Occipital lobe (tissue), 2 donors: ENCODE data around the gene DYSF. TPM values are rescaled to one million over a fixed set of nuclear protein-coding genes. Genes with fewer than 3 reads are reported as not detected.
A peak's percentile ranks its signal among the peaks of the same experiment; 100 is the strongest.

Source experiments
- DNase-seq: peaks from one replicate; lab custom pipeline; 2025; lab: John Stamatoyannopoulos, UW
- total RNA-seq: library from RNA; depleted of rRNA; stranded (reverse); fragments of >200 nt; gene quantifications from one replicate; pipeline ENCODE4 v1.2.3, GENCODE V29; 2014

The DYSF gene
- total RNA-seq, 1 donor from 2014 or later: 0.47 TPM

DNA sequence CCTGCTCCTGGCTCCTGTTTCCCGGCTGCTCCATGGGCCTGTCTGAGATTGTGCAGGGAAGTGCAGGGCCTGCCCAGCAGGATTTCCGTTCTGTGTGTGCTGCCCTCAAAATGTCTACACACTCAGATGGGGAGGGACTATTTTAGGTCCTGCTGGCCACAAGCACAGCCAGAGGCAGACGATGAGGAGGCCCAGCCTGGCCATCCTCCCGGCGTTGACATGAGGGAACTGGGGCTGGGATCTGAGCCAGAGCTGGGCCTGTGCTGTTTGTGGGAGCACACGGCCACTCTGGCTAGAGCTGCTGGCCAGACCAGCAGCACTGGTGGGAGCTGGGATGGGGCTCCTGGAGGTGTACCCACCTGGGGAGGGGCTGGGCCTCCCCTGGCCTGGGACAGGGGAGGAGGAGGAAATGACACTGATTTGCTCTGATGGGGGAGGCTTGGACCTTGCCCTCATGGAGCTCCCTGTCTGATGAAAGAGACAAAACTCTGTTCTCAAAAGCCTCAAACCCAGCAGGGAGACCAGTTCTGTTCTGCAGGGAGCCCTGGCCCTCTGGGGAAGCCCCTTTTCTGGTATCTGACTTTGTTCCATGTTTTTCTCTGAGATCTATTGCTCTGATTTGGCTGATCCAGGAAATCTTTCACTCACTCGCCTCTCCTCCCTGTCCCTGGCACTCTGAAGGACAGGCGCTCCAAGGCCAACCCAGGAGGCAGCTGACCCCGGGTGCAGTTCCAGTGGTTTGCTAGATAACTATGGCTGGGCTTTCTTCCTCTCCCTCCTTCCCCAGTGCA is 161.8 kb downstream of the DYSF start:
- peak; percentile 34 for DNase-seq

DNA sequence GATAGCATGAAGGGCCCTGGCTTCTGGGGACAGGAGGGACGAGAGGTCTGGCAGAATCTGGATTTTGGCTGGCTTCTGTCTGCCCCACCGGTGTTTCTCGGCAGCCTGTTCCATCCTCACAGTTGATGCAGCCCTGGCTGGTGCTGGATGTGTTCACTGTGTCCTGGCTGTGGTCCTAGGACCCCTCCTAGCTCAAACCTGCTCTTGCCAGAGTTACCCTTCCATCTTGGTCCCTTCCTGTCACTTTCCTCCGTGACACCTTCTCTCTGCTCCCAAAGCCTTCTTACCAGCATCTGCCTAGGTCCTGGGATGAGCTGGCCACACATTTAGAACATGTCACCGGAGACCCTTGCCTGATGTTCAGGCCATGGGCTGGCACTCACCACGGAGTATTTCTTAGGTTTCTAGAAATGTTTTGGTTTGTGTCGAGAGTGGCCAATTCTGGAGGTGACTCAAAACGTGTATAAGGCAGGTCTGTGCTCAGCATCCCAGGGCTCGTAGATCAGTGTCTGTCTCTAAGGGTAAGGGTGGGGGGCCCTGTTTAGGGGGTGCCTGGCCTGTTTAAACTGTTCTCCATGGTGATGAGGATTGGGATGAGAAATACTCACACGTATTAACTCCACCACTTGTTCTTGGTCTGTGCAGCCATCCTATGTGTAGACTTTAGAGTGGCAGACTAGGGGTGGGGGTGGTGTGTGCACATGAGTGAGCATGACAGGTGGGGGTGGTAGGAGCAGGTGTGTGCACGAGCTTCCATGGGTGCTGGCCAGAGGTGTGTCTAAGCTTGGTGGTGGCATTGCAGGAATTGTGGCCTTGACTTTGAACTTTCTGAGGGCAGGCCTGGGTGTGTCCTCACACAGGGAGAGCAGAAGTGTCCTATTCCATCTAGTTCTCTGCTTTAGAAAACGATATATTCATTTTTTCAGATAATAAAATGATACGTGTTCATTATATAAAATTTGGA is 162.7 kb downstream of the DYSF start:
- no peak for DNase-seq

DNA sequence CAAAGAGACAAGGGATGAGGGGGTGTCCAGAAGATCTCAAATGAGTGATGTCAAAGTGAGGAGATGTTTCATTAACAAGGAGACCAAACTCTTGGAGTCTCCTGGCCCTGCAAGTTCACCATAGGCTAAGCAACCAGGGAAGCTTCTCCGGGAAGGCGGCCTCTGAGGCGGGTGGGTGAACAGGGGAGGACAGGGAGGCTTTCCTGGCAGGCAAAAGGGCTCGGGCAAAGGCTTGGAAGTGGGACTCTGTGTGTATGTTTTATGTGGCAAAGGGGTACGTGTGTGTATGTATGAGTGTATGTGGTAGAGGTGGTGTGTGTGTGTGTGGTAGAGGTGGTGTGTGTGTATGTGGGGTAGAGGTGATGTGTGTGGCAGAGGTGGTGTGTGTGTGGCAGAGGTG is 163.9 kb downstream of the DYSF start:
- no peak for DNase-seq

DNA sequence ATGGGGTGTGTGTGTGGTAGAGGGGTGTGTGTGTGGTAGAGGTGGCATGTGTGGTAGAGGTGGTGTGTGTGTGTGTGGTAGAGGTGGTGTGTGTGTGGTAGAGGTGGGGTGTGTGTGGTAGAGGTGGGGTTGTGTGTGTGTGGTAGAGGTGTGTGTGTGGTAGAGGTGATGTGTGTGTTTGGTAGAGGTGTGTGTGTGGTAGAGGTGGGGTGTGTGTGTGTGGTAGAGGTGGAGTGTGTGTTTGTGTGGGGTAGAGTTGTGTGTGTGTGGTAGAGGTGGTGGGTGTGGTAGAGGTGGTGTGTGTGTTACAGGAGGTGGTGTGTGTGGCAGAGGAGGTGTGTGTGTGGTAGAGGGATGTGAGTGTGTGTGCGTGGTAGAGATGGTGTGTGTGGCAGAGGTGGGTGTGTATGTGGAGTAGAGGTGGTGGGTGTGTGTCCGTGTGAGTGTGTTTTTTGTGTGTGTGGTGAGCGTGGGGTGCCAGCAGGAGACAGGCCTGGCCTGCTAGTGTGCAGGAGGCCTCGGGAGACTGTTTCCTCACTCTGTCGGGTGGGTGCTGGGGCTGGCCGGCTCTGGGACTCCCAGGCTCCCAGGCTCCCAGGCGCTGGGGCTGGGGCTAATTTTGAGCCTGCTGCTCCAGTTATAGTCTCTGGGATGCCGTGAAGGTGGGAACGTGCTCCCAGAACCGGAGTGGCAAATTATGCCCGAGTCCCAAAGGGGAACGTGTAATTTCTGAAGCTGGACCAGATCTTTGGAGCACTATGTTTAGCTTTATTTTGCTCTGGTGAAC is 165.2 kb downstream of the DYSF start:
- DNase-seq: no peak

DNA sequence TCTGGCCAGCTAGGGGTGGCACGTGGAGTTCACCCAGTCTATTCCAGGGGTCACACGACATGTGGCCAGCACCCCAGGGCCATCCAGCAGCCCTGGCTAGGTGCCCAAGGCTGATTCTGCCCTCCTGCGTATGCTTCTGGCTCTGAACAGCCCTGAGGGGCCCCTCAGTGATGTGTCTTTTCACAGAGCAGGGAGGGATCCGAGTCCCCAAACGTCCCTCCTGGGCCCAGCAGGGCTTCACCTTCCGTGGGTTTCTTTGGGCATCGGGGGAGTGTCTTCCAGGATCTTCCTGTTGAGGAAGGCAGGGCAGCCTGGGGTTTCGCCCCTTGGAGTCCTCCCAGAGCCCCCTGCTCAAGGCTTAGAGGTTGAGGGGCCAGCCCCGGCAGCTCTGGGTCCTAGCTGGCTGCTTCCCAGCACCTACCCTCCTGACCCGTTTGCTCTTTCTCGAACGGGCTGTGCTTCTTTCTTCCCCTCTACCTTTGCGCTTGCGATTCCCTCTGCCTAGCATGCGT is 165.9 kb downstream of the DYSF start:
- DNase-seq: no peak

DNA sequence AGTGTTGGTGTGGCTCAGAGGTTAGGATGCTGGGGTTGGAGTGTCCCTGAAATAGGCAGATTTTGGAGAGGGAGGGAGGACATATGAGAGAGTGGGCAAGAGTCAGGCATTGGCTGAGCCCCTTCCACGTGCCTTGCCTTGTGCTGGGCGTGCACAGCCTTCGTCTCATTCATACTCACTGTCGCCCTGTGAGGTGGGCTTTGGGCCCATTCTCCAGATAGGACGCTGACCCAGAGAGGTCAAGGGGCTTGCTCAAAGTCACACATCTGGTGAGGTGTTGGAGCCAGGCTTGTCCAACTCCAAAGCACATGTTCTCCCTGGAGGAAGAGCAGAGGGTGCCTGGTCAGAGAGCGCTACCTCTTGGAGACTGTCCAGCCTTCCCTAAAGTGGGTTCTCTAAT is 166.8 kb downstream of the DYSF start:
- DNase-seq: no peak

DNA sequence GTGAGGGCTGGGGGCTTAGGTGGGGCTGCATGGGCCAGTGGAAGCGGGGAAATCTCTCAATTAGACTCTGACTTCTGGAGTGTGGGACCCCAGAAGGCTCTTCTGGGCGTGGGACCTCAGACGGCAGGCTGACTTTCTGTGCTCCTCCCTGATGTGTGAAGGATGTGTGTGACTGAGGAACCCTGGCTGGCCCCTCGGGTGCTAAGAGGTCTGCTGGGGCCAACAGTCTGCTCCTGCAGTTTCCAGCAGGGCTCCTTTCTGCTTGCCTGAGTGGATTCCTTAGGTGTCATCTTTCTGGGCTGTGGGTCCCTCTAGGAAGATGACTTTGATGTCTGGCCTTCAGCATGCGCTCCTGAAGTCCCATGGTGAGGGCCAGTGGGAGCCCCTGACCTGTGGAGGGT is 167.5 kb downstream of the DYSF start:
- no peak for DNase-seq

DNA sequence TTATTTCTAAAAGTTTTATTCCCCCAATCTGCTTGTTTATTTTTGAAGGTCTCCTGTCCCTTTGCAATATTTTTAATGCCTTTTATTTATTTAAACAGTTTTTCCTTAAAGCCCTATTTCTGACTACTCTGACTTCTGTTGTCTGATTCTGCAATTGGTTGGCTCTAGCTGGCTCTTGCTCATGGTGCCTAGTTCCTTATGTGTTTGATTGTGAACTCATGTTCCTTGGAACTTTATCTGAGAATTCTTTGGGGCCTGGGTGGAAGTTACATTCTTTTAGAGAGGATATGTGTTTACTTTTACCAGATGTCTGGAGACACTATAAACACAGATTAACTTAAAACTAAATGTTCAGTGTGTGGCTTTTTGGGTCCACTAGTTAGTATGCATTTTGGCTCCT is 175.9 kb downstream of the DYSF start:
- DNase-seq: no peak

DNA sequence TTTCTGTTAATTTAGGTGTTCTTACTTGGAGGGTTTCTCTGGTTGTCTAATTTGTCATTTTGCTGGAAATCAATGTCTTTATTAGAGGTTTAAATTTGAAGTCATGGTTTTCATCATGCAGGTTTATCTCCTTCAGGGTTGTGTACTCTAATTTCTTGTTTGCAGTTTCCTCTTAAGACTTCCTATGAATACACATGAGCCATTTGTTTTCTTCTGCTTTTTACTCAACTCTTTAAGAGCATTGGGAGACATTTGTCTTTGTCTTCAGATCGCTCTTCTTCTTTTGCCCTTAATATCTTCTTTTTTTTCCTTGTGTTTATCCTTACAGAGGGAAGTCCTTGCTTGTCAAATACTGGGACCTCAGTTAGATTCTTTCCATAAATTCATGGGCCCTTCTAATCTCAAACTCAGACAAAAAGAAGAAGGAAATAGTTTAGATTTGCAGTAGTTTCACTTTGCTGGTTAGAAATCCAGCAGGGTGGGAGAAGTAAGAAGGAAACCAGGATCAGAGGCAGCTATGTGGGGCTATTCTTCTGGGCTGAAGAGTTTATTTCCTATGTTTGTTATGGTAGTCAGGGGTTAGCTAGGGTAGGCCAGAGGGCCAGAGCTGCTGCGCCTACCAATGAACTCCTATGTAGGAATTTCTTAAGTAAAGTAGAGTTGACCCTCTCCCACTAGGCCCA is 176.6 kb downstream of the DYSF start:
- no peak for DNase-seq

DNA sequence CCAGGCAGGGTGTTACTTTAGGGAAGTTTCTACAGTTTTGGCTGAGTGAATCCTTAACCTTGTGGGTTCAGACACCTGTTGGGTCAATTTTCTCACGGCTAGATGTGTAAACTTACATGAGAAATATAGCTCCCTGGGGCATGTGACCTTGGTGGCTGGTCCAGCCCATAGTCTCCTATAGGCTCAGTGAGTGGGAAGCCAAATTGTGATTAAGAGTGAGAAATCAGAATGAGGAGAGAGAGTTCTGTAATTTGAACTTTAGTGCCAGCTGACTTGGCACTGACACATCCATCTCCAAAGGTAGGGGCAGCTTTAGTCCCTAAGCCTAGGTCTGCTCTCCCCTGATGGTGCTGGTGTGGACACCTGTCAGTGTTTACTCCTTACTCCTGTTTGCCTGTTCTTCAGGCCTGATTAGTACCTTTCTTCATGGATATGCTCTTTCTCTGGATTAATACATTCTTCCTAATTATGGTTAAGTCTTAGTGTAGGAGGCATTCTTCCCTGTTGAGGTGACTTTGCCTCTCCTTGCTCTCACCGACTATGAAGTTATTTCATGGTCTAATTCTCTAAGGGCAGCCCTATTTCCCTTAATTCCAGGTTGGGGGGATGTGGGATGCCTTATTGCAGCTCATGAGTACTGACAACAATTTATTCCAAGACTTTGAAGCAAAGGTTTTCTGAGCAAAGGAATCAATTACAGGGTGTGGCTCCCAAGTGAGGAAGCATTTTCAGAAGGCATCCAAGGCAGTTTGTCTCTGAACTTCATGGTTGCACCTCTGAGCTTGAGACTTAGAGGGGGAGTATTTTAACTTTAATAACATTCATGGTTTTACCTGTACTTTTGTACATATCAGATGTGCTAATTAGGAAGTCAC is 177.3 kb downstream of the DYSF start:
- no peak for DNase-seq

DNA sequence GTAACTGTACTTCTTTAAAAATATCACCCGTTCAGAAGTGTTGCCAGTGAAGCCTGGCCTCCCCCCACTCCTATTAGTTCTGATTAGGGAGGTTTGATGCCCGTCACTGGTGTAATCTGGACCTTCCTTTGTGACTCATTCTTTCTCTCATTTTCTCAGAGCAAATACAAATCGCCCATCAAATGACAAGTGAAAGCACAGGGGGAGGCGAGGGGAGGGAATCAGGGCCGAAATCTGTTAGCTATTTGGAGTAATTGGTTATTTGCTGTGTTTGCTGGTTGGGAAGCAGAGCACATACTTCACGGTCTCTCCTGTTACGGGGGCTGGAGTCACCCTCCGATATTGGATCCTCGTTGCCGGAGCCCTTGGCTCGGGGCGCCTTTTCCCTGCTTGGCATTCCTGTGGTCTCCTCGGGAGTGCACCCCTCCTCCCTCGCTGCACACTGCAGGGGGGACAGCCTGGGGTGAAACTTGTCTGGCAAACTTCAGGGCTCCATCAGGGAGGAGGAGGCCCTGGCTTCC is 178.1 kb downstream of the DYSF start:
- DNase-seq: no peak

DNA sequence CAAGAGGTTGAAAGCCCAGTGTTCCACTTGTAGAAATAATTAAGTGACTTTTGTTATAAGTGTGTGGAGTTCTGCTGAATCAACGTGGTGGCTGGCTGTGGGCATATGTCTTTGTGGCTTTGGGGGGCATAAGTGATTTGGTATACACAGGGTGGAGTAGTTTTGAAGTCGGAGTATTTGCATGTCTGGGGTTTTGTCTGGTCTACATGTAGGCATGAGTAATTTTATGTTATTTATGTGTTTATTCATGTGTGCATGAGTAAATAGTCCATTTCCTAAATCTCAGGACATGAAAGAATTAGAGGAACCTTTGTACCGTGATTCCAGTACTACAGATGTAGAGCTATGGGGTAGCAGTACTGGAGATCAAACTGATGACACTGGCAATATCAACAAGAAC is 179.7 kb downstream of the DYSF start:
- no peak for DNase-seq

DNA sequence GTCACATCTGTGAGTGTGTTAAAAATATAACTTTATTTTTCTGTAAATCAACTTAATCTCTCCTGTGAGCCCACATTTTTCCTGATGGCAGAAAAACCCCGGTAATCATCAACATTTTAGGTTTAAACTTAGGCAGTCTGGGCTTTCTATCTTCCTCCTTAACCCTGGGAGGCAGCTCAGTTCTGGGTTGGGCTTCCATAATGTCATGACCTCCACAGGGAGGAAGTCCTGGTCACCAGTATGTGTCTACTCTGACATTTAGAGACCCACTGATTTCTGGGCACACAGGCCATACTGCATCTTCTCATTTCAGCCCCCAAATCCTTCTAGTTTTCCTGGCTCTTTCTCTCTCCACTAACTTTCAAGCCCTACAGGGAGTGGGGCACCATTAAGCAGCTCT is 181.2 kb downstream of the DYSF start:
- DNase-seq: no peak

DNA sequence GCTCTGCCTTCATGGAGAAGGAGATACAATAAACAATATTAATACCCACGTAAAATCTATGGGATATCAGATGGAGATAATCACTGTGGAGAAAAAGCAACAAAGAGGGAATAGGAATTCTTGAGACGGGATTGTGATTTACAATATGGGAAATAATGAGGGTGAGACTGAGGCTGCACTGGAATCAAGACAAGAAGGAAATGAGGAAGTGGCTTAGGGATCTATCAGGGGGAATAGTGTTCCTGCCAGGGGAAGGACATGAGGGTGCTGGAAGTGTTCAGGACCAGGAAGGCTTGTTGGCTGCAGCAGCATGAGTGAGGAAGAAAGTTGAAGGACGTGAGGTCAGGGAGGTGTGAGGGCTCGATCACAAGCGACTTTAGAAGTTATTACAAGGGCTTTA is 182.4 kb downstream of the DYSF start:
- DNase-seq: no peak

DNA sequence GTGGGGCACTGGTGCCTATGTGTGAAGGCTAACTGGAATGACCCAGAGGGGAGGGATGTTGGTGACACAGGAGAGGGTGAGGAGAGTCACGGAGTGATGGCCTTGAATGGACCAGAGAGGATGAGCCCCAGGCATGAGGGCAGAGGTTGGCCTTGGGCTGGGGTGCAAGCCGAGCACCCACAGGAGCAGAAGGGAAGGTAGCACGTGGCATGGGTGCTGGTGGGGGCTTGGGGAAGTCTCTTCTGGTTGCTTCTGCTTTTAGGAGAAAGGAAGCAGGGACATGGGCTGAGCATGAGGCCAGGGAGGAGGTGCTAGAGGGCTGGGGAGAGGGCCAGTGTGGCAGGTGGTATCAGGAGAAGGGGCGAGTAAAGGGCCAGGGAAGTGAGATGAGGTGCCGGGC is 183.8 kb downstream of the DYSF start:
- DNase-seq: no peak

DNA sequence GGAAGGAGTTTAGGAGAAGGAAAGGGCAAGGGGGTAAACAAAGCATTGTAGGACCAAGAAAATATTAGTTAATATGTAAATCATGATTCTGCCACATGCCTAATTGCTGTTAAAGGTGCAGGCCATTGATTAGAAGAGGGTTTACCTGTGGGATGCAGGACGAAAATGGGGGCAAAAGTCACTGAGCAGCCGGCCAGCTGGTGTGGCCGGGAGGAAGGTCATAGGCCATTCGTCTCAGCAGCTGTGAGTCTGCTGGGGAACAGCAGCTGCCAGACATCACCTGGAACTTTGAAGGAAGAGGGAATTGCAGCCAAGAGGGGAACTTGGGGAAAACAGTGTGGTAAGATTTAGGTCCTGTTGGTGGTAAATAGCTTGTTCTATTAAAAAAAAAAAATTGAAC is 184.4 kb downstream of the DYSF start:
- DNase-seq: no peak

DNA sequence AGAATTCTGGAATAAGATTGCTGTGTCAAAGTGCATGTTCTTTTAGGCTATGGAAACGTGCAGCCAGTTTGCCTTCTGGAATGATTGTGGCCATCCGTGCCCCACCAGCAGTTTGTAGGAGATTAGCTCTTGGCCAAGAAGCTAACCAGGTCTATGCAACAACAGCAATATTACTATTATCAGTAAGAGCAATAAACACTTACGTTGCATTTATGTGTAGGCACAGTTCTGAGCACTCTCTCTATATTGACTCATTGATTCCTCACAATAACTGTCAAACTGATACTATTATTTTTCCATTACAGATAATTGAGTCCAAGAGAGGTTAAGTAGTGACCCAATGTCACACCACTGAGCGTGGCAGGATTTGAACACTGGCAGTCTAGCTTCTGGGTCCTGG is 186.4 kb downstream of the DYSF start:
- DNase-seq: no peak

DNA sequence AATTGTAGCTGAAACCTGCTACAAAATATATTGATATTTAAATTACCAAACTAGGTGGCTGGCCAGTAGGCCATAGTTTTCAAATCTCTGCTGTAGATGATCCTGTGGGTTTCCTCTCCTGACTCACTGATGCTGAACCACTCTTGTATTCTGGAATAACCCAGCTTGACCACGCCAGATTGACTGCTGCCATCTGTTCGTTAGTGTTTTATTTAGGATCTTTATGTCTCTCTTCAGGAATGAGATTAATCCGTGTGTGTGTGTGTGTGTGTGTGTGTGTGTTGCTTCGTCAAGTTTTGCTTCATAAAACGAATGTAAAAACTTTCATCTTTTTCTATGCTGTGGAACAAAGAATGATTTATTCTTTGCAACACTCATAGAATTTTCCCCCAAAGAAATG is 187.1 kb downstream of the DYSF start:
- DNase-seq: no peak

DNA sequence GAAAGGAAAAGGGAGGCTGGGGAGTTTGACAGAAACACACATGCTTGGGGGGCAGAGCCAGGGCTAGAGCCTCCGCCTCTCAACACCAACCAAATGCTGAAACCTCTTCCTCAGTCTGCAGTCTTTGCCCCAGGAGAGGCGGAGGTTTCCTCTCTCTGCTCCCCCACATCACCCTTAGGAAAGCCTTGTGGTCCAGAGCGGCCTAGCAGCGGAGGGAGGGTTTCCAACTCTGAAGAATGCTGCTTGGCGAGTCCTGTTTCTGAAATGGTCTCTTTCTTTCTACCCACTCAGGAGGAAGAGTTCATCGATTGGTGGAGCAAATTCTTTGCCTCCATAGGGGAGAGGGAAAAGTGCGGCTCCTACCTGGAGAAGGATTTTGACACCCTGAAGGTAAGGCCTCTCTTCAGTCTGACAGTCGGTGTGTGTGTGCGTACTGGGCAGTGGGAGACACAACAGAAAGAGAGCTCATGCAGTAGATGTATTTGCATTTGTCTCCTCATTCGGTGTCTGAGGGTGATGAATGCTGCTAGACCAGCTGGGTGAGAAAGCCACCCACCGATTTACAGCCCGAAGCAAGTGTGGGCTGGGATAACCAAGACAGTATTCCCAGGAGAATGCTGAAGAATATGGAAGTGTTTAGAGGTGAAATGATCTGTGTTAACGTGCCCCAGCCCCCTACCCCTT is 190.5 kb downstream of the DYSF start:
- DNase-seq: no peak
